ENCODE measurements around the gene PPP1R8. TPM values are rescaled to one million over a fixed set of nuclear protein-coding genes. Genes with fewer than 3 reads are reported as not detected.
"Not testable (repeated sequence)": the region's sequence is repeated elsewhere in the genome, so short reads cannot be mapped to it uniquely, and the experiment has no call there.

The PPP1R8 gene
- total and polyA plus RNA-seq, 3 donors from 2014 or later, result 39.4 to 57.7 (median 49.4) TPM

- 59 to 68% methylated on average over 2 of the region's 2 CpGs for WGBS, 2 donors
- TF ChIP-seq CTCF (IDR thresholded peaks at IDR 0.05) (no peak), POLR2A (IDR thresholded peaks at IDR 0.05) (no peak)
- Histone ChIP-seq H3K27me3 (no peaks in the 10 kb centered on the region), H3K27ac (peak overlapping the region in 1 of 2 donors; percentile 18), H3K4me3 (no peak overlapping the region), H3K36me3 (ENCODE audit: low read depth, missing control alignments) (no peaks in the 10 kb centered on the region), H3K4me1 (no peaks in the 10 kb centered on the region), H3K9me3 (no peaks in the 10 kb centered on the region)
- intact Hi-C loops (cut with DNase I; ENCODE audit: low total_unique reads), result no loop called here
- DNase-seq, result no peak
These were observed 13.5 kb upstream of the PPP1R8 start for GRCh38 chr1:27816921-27817630.

GRCh38 chr1:27821761-27822315, 8.7 kb upstream of the PPP1R8 start:
- 80 to 85% methylated on average over 8 of the region's 8 CpGs for WGBS, 2 donors
- no peaks in the 10 kb centered on the region for H3K9me3 ChIP-seq
- H3K4me3 ChIP-seq, result no peak overlapping the region
- no peak for DNase-seq
- H3K27ac ChIP-seq, result no peak overlapping the region
- TF ChIP-seq CTCF (IDR thresholded peaks at IDR 0.05), result no peak
- TF ChIP-seq POLR2A (IDR thresholded peaks at IDR 0.05), result no peak
- no peaks in the 10 kb centered on the region for H3K27me3 ChIP-seq
- intact Hi-C loops (cut with DNase I; ENCODE audit: low total_unique reads), result loop anchor here (10.0 kb wide), 1 partner anchor 47 kb away; the partner anchor contains the start of gene STX12
- no peaks in the 10 kb centered on the region for H3K4me1 ChIP-seq
- H3K36me3 ChIP-seq (ENCODE audit: low read depth, missing control alignments), result no peaks in the 10 kb centered on the region

- intact Hi-C loops (cut with DNase I; ENCODE audit: low total_unique reads), result loop anchor here (10.0 kb wide), 1 partner anchor 49 kb away; the partner anchor contains the start of gene STX12
- Histone ChIP-seq H3K9me3 (no peaks in the 10 kb centered on the region), H3K27ac (no peak overlapping the region), H3K27me3 (no peaks in the 10 kb centered on the region), H3K4me1 (no peaks in the 10 kb centered on the region), H3K36me3 (ENCODE audit: low read depth, missing control alignments) (no peaks in the 10 kb centered on the region), H3K4me3 (no peak overlapping the region)
- TF ChIP-seq POLR2A (IDR thresholded peaks at IDR 0.05) (no peak), CTCF (IDR thresholded peaks at IDR 0.05) (no peak)
- DNase-seq, result no peak
- WGBS, 2 donors, result 94 to 97% methylated on average over 4 of the region's 4 CpGs
These were observed 6.8 kb upstream of the PPP1R8 start for GRCh38 chr1:27823784-27824183.

GRCh38 chr1:27824411-27824810, 6.2 kb upstream of the PPP1R8 start:
- 98% methylated on average over 4 of the region's 4 CpGs for whole genome bisulfite sequencing, 2 donors
- TF ChIP-seq POLR2A (IDR thresholded peaks at IDR 0.05) (no peak), CTCF (IDR thresholded peaks at IDR 0.05) (no peak)
- DNase-seq, result no peak
- H3K4me1 ChIP-seq, result no peaks in the 10 kb centered on the region
- no peaks in the 10 kb centered on the region for H3K27me3 ChIP-seq
- no peaks in the 10 kb centered on the region for H3K9me3 ChIP-seq
- intact Hi-C loops (cut with DNase I; ENCODE audit: low total_unique reads), result loop anchor here (10.0 kb wide), 1 partner anchor 50 kb away; the partner anchor contains the start of gene STX12
- no peak overlapping the region for H3K27ac ChIP-seq
- H3K36me3 ChIP-seq (ENCODE audit: low read depth, missing control alignments), result no peaks in the 10 kb centered on the region
- no peak overlapping the region for H3K4me3 ChIP-seq

- not testable (repeated sequence) for H3K9me3 ChIP-seq; DNase-seq; H3K36me3 ChIP-seq (ENCODE audit: low read depth, missing control alignments); H3K27me3 ChIP-seq; H3K4me1 ChIP-seq
- intact Hi-C loops (cut with DNase I; ENCODE audit: low total_unique reads), result loop anchor here (10.0 kb wide), 1 partner anchor 55 kb away; the partner anchor contains the start of gene STX12
- H3K4me3 ChIP-seq, result peak overlapping the region in 1 of 2 donors; percentile 98
- H3K27ac ChIP-seq, result peak overlapping the region; percentile 92 to 93
- WGBS, 2 donors, result 56 to 74% methylated on average over 3 to 4 of the region's 4 CpGs
These were observed 1.1 kb upstream of the PPP1R8 start for GRCh38 chr1:27829339-27829960.
